GM21423 (cell line): ENCODE results near the gene ADCYAP1R1.

Source experiments
- ATAC-seq: cut with Tn5 transposase; IDR thresholded peaks from one replicate; pipeline ENCODE4 v1.9.1; 2021; ENCODE audit warnings: mild to moderate bottlenecking, moderate library complexity; ENCODE audit not compliant: unreplicated experiment

Gene ADCYAP1R1

GRCh38 chr7:31036924-31037323 is 15.2 kb upstream of the ADCYAP1R1 start:
- ATAC-seq: no peak

- no peak for ATAC-seq
Observed at GRCh38 chr7:31043051-31043471, 9.0 kb upstream of the ADCYAP1R1 start.

- no peak for ATAC-seq
Observed at GRCh38 chr7:31044529-31044928, 7.6 kb upstream of the ADCYAP1R1 start.

- no peak for ATAC-seq
Observed at GRCh38 chr7:31046723-31047122, 5.4 kb upstream of the ADCYAP1R1 start.

- no peak for ATAC-seq
Observed at GRCh38 chr7:31047313-31048146, 4.6 kb upstream of the ADCYAP1R1 start.

GRCh38 chr7:31049005-31049765 is 2.9 kb upstream of the ADCYAP1R1 start:
- no peak for ATAC-seq

GRCh38 chr7:31052487-31052840 is 356 bp downstream of the ADCYAP1R1 start:
- no peak for ATAC-seq

- ATAC-seq: no peak
Observed at GRCh38 chr7:31052841-31053601, 913 bp downstream of the ADCYAP1R1 start.

GRCh38 chr7:31053986-31054385 is 1.9 kb downstream of the ADCYAP1R1 start:
- ATAC-seq: no peak

- ATAC-seq: no peak
Observed at GRCh38 chr7:31054608-31055278, 2.6 kb downstream of the ADCYAP1R1 start.

- no peak for ATAC-seq
Observed at GRCh38 chr7:31055471-31055870, 3.4 kb downstream of the ADCYAP1R1 start.

- ATAC-seq: no peak
Observed at GRCh38 chr7:31056775-31057346, 4.8 kb downstream of the ADCYAP1R1 start.

- no peak for ATAC-seq
Observed at GRCh38 chr7:31058122-31058521, 6.0 kb downstream of the ADCYAP1R1 start.

GRCh38 chr7:31058688-31059087 is 6.6 kb downstream of the ADCYAP1R1 start:
- no peak for ATAC-seq

GRCh38 chr7:31059551-31059950 is 7.4 kb downstream of the ADCYAP1R1 start:
- ATAC-seq: no peak

GRCh38 chr7:31061185-31061584 is 9.1 kb downstream of the ADCYAP1R1 start:
- no peak for ATAC-seq

GRCh38 chr7:31062746-31063435 is 10.8 kb downstream of the ADCYAP1R1 start:
- no peak for ATAC-seq

GRCh38 chr7:31065021-31065593 is 13.0 kb downstream of the ADCYAP1R1 start:
- no peak for ATAC-seq

GRCh38 chr7:31065840-31066239 is 13.7 kb downstream of the ADCYAP1R1 start:
- ATAC-seq: no peak
